HUES64 (cell line): Measurements from ENCODE around the gene EIF4ENIF1.

Experiments used
- H3K27ac ChIP-seq: 2 replicates; pipeline ENCODE4 v1.7.0; 2013; ENCODE audit warnings: low read depth, low read length, inconsistent platforms
- H3K27me3 ChIP-seq: 2 replicates; pipeline ENCODE4 v1.6.1; 2013; ENCODE audit warnings: mild to moderate bottlenecking, low read length; ENCODE audit not compliant: insufficient read depth
- H3K36me3 ChIP-seq: 2 replicates; pipeline ENCODE4 v1.6.1; 2013; ENCODE audit warnings: mild to moderate bottlenecking, low read length; ENCODE audit not compliant: insufficient read depth
- H3K4me1 ChIP-seq: 2 replicates; pipeline ENCODE4 v1.6.1; 2013; ENCODE audit warnings: mild to moderate bottlenecking, low read length, moderate library complexity; ENCODE audit not compliant: insufficient read depth
- H3K4me3 ChIP-seq: 2 replicates; pipeline ENCODE4 v1.5.1; 2013; ENCODE audit warnings: mild to moderate bottlenecking, low read length, moderate library complexity
- H3K9ac ChIP-seq: 2 replicates; pipeline ENCODE4 v1.6.1; 2013; ENCODE audit warnings: mild to moderate bottlenecking, low read depth, low read length
- H3K9me3 ChIP-seq: 2 replicates; pipeline ENCODE4 v1.6.1; 2013; ENCODE audit warnings: low read depth, low read length; ENCODE audit not compliant: insufficient read depth
- WGBS: fragments of 150-250, 120-280 bp; methylation state at CpG from one replicate; pipeline ENCODE4 v1.1.7; 2013; ENCODE audit warnings: missing lambda C conversion rate; 5-methylcytosine and 5-hydroxymethylcytosine counted together

EIF4ENIF1 gene

GRCh38 chr22:31465307-31465706 lies 24.3 kb downstream of the EIF4ENIF1 start:
- 91% methylated on average over 2 of the region's 2 CpGs for WGBS
- H3K27me3 ChIP-seq = no peaks in the 10 kb centered on the region

GRCh38 chr22:31461699-31462098 lies 27.9 kb downstream of the EIF4ENIF1 start:
- H3K36me3 ChIP-seq = peaks cover 82% of the 10 kb centered on the region
- H3K9ac ChIP-seq = no peak overlapping the region
- no peaks in the 10 kb centered on the region for H3K9me3 ChIP-seq
- H3K27me3 ChIP-seq = no peaks in the 10 kb centered on the region
- no peaks in the 10 kb centered on the region for H3K4me1 ChIP-seq
- H3K27ac ChIP-seq = no peak overlapping the region
- WGBS = 90% methylated on average over 3 of the region's 3 CpGs
- H3K4me3 ChIP-seq = no peak overlapping the region

More at GRCh38 chr22:31465307-31465706, 24.3 kb downstream of the EIF4ENIF1 start:
- Histone ChIP-seq H3K9ac (no peak overlapping the region), H3K36me3 (peaks cover 75% of the 10 kb centered on the region), H3K27ac (no peak overlapping the region), H3K9me3 (no peaks in the 10 kb centered on the region), H3K4me1 (no peaks in the 10 kb centered on the region), H3K4me3 (no peak overlapping the region)

DNA sequence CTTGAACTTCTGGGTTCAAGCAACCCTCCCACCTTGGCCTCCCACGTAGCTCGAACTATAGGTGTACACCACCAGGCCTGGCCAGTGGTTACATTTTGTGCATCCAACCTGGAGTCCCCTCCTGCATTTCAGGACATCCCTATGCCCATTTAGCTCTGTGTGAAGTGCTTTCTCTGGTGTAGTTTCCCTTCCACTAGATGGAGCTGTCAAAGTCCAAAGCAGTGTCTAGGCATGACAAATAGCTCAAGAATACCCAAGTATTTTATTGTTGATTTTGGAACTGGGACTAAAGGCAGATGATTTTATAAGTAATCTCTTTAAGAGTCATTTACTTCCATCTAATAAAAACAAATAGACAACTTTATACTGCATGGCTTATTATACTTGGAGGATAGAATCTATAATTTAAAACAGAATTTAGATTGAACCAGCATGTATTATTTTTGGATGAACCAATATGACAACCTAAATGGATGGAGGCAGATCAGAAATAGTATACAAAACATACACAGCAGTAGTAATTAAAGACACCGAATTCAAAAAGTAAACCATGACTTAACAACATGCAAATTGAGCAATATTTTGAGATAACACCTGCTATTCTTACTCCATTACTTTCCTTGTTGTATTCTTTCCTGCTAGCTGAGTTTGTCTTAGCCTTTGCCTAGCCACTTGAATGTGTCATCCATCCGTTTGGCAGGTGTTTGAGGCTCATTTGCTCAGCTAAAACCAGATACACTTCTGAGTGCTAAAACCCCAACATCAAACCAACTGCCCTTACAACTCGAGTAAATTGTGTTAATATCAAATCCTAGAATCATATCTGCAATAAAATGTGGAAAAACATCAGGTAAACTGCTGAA lies 37.7 kb downstream of the EIF4ENIF1 start:
- Histone ChIP-seq H3K27me3 (no peaks in the 10 kb centered on the region), H3K9ac (no peak overlapping the region), H3K9me3 (no peaks in the 10 kb centered on the region), H3K4me3 (no peak overlapping the region), H3K27ac (no peak overlapping the region), H3K4me1 (no peaks in the 10 kb centered on the region), H3K36me3 (peaks cover 69% of the 10 kb centered on the region)
- 90% methylated on average over 5 of the region's 5 CpGs for WGBS

DNA sequence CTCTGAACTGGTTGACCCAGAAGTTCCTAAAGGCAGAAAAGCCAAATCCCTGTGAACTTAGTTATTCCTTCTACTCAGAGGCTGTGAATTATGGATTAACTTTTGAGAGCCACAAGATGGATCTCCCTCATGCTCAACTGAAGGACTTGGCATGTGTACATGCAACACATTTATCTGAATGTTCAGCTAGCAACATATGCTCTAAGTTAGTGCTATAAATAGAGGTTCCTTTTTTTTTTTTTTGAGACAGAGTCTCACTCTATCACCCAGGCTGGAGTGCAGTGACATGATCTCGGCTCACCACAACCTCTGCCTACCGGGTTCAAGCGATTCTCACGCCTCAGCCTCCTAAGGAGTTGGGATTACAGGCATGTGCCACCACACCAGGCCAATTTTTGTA lies 40.1 kb downstream of the EIF4ENIF1 start:
- H3K9me3 ChIP-seq = no peaks in the 10 kb centered on the region
- no peak overlapping the region for H3K27ac ChIP-seq
- peaks cover 75% of the 10 kb centered on the region for H3K36me3 ChIP-seq
- 88% methylated on average over 4 of the region's 4 CpGs for WGBS
- no peaks in the 10 kb centered on the region for H3K27me3 ChIP-seq
- no peaks in the 10 kb centered on the region for H3K4me1 ChIP-seq
- H3K4me3 ChIP-seq = no peak overlapping the region
- no peak overlapping the region for H3K9ac ChIP-seq

- peaks cover 74% of the 10 kb centered on the region for H3K36me3 ChIP-seq
- H3K9ac ChIP-seq = no peak overlapping the region
- no peaks in the 10 kb centered on the region for H3K27me3 ChIP-seq
- WGBS = 89% methylated on average over 2 of the region's 2 CpGs
- no peaks in the 10 kb centered on the region for H3K9me3 ChIP-seq
- H3K4me1 ChIP-seq = no peaks in the 10 kb centered on the region
- H3K27ac ChIP-seq = no peak overlapping the region
- H3K4me3 ChIP-seq = no peak overlapping the region
Measured at GRCh38 chr22:31448382-31448781, 41.3 kb downstream of the EIF4ENIF1 start.

DNA sequence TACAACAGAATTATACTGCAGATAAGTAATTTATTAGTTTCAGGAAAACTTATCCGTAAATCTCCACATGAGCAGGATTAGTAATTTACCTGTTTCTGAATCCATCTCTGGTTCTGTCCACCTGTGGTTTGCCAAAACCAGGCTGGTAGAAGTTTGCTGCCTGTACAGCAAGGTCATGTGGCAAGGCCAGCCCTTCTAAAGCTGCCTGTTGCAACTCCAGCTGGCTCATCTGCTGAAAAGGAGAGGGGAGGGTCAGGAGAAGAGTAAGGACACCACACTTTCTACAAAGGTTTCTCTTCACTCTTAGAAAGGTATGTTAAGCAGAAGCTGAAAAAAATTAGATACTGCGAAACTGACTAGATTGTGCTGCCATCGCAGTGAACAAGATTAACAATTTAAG lies 42.3 kb downstream of the EIF4ENIF1 start:
- H3K27ac ChIP-seq = no peak overlapping the region
- no peak overlapping the region for H3K9ac ChIP-seq
- H3K4me3 ChIP-seq = no peak overlapping the region
- no peaks in the 10 kb centered on the region for H3K27me3 ChIP-seq
- H3K9me3 ChIP-seq = no peaks in the 10 kb centered on the region
- H3K4me1 ChIP-seq = no peaks in the 10 kb centered on the region
- peaks cover 70% of the 10 kb centered on the region for H3K36me3 ChIP-seq
- 97% methylated on average over 3 of the region's 3 CpGs for WGBS

- H3K36me3 ChIP-seq = peaks cover 72% of the 10 kb centered on the region
- 97% methylated on average over 1 of the region's 2 CpGs for WGBS
Measured at GRCh38 chr22:31446767-31447166, 42.9 kb downstream of the EIF4ENIF1 start.

GRCh38 chr22:31446208-31446607 lies 43.4 kb downstream of the EIF4ENIF1 start:
- H3K4me3 ChIP-seq = no peak overlapping the region
- 84% methylated on average over 3 of the region's 3 CpGs for WGBS

More at GRCh38 chr22:31446767-31447166, 42.9 kb downstream of the EIF4ENIF1 start:
- H3K27ac ChIP-seq = no peak overlapping the region
- no peaks in the 10 kb centered on the region for H3K27me3 ChIP-seq
- no peaks in the 10 kb centered on the region for H3K9me3 ChIP-seq
- no peak overlapping the region for H3K4me3 ChIP-seq
- H3K9ac ChIP-seq = no peak overlapping the region
- no peaks in the 10 kb centered on the region for H3K4me1 ChIP-seq

GRCh38 chr22:31445642-31446041 lies 44.0 kb downstream of the EIF4ENIF1 start:
- Histone ChIP-seq H3K4me1 (no peaks in the 10 kb centered on the region), H3K4me3 (no peak overlapping the region), H3K27me3 (no peaks in the 10 kb centered on the region), H3K36me3 (peaks cover 84% of the 10 kb centered on the region), H3K9ac (no peak overlapping the region), H3K27ac (no peak overlapping the region), H3K9me3 (no peaks in the 10 kb centered on the region)
- WGBS = 91% methylated on average over 1 of the region's 3 CpGs

More at GRCh38 chr22:31446208-31446607, 43.4 kb downstream of the EIF4ENIF1 start:
- no peak overlapping the region for H3K27ac ChIP-seq
- no peaks in the 10 kb centered on the region for H3K9me3 ChIP-seq
- no peaks in the 10 kb centered on the region for H3K27me3 ChIP-seq
- no peaks in the 10 kb centered on the region for H3K4me1 ChIP-seq
- peaks cover 78% of the 10 kb centered on the region for H3K36me3 ChIP-seq
- no peak overlapping the region for H3K9ac ChIP-seq

DNA sequence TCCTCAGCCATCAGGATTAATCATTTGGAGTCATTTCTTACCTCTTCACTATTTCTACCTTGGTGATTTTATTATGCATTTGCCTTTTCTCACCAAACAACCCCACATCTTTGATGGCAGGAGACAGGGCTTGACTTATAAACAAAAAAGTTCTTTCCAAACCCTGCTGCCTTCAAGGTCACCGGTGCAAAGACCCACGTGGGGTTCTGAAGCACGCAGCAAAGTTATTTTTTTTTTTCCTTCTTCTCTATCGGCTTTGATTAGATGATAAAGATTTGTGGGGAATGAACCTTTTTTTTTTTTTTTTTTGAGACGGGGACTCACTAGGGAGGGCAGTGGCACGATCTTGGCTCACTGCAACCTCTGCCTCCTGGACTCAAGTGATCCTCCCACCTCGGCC lies 46.1 kb downstream of the EIF4ENIF1 start:
- peaks cover 93% of the 10 kb centered on the region for H3K36me3 ChIP-seq
- 95% methylated on average over 7 of the region's 7 CpGs for WGBS

GRCh38 chr22:31442768-31443489 lies 46.7 kb downstream of the EIF4ENIF1 start:
- H3K4me3 ChIP-seq = no peak overlapping the region
- H3K9me3 ChIP-seq = no peaks in the 10 kb centered on the region
- no peaks in the 10 kb centered on the region for H3K27me3 ChIP-seq
- H3K9ac ChIP-seq = no peak overlapping the region
- WGBS = 93% methylated on average over 3 of the region's 5 CpGs
- no peaks in the 10 kb centered on the region for H3K4me1 ChIP-seq
- H3K36me3 ChIP-seq = peaks cover 93% of the 10 kb centered on the region
- H3K27ac ChIP-seq = no peak overlapping the region

More for the DNA sequence above, 46.1 kb downstream of the EIF4ENIF1 start:
- H3K9ac ChIP-seq = no peak overlapping the region
- no peaks in the 10 kb centered on the region for H3K4me1 ChIP-seq
- no peak overlapping the region for H3K4me3 ChIP-seq
- H3K27me3 ChIP-seq = no peaks in the 10 kb centered on the region
- no peak overlapping the region for H3K27ac ChIP-seq
- no peaks in the 10 kb centered on the region for H3K9me3 ChIP-seq
